PC-9 (cell line): ENCODE data around the gene AZU1.

Experiments
- CTCF ChIP-seq: fragments of 200-600 bp; sonication (generic); conservative IDR thresholded peaks from 2 replicates; pipeline ENCODE4 v1.6.1; 2017; ENCODE audit warnings: mixed run types, antibody characterized with exemption, mild to moderate bottlenecking, moderate library complexity
- EZH2 ChIP-seq: fragments of 200-600 bp; sonication (generic); IDR thresholded peaks from 2 replicates; pipeline ENCODE4 v1.8.0; 2017; ENCODE audit warnings: antibody characterized with exemption, low read depth

DNA sequence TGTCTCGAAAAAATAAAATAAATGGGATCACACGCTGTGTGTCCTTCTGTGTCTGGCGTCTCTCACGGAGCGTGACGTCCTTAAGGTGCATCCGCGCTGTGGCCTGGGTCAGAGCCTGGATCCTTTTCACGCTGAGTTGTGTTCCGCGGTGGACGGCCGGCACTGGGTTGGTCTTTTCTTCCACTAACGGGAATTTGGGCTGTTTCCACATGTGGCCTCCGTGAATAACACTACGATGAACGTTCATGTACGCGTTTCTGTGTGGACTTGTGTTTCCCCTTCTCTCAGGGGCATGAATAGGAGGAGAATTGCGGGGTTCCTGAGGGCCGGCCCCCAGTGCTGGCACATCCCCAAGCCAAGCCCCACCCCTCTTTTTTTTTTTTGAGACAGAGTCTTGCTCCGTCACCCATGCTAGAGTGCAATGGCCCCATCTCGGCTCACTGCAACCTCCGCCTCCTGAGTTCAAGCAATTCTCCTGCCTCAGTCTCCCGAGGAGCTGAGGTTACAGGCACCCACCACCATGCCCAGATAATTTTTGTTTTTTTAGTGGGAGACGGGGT lies 36.5 kb upstream of the AZU1 start:
- TF ChIP-seq CTCF, result no peak
- TF ChIP-seq EZH2, result no peak
